ENCODE measurements around the gene ALDH7A1.

DNA sequence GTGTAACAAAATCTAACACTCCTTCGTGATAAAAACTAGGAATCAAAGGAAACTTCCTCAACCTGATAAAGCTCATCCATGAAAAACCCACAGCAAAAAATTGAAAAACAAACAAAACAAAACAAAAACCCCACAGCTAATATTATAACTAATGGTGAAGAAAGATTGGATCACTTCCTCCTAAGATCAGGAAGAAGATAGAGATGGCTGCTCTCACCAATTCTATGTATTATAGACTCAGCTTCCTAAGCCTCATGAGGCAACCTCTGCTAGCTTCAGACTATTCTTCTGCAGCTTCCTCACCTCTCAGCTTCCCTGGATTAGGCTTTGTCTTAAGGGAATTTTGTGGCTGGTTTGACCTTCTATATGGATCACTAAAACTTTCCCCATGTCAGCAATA, 45.8 kb upstream of the ALDH7A1 start:
- TF ChIP-seq, protein P1, sequence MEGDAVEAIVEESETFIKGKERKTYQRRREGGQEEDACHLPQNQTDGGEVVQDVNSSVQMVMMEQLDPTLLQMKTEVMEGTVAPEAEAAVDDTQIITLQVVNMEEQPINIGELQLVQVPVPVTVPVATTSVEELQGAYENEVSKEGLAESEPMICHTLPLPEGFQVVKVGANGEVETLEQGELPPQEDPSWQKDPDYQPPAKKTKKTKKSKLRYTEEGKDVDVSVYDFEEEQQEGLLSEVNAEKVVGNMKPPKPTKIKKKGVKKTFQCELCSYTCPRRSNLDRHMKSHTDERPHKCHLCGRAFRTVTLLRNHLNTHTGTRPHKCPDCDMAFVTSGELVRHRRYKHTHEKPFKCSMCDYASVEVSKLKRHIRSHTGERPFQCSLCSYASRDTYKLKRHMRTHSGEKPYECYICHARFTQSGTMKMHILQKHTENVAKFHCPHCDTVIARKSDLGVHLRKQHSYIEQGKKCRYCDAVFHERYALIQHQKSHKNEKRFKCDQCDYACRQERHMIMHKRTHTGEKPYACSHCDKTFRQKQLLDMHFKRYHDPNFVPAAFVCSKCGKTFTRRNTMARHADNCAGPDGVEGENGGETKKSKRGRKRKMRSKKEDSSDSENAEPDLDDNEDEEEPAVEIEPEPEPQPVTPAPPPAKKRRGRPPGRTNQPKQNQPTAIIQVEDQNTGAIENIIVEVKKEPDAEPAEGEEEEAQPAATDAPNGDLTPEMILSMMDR (IDR thresholded peaks at IDR 0.05): no peak
- TF ChIP-seq POLR2A (IDR thresholded peaks at IDR 0.05): no peak
